IMR-90 (cell line): ENCODE results near the gene ADAM12. TPM values are rescaled to one million over a fixed set of nuclear protein-coding genes. Genes with fewer than 3 reads are reported as not detected.

Experiments used
- ATAC-seq: fragments of 200-7000 bp; cut with Tn5 transposase; 2 replicates; pipeline ENCODE4 v1.9.1; 2020; ENCODE audit warnings: low read depth, mild to moderate bottlenecking, moderate library complexity
- BruUV-seq: library from RNA; stranded (reverse); fragments of 400-500 nt; replicated peaks from 2 replicates; lab custom pipeline; 2021; lab: Mats Ljungman, UMichigan
- CTCF ChIA-PET: fragments of 300-600 bp; formaldehyde crosslinking; extraction: SDS; loops from one replicate; lab custom pipeline; 2021; ENCODE audit warnings: antibody characterized with exemption; lab: Yijun Ruan, JAX
- POLR2A ChIA-PET: fragments of 300-600 bp; sonication (Branson Sonifier 250); formaldehyde crosslinking; loops from one replicate; lab custom pipeline; 2022; ENCODE audit warnings: antibody characterized with exemption; ENCODE audit not compliant: unreplicated experiment; lab: Charles Lee
- DNase-seq: peaks from one replicate; pipeline ENCODE4 v3.0.0; 2013
- H2AFZ ChIP-seq: replicated peaks from 2 replicates; pipeline ENCODE3; 2013; ENCODE audit warnings: low read length, mild to moderate bottlenecking; ENCODE audit not compliant: poor library complexity
- H2AK5ac ChIP-seq: 2 replicates; pipeline ENCODE4 v1.6.1; 2013; ENCODE audit warnings: low read depth, low read length, inconsistent platforms
- H2AK9ac ChIP-seq: replicated peaks from 2 replicates; pipeline ENCODE3; 2013; ENCODE audit warnings: mild to moderate bottlenecking, low read depth, low read length, moderate library complexity; ENCODE audit not compliant: poor library complexity
- H2BK120ac ChIP-seq: 2 replicates; pipeline ENCODE4 v1.6.1; 2013; ENCODE audit warnings: low read depth, low read length, inconsistent platforms
- H2BK15ac ChIP-seq: 3 replicates; pipeline ENCODE4 v1.6.1; 2013; ENCODE audit warnings: low read depth, low read length, inconsistent platforms
- H2BK20ac ChIP-seq: 2 replicates; pipeline ENCODE4 v1.6.1; 2013; ENCODE audit warnings: low read depth, mild to moderate bottlenecking, inconsistent platforms, low read length, moderate library complexity
- H2BK5ac ChIP-seq: 2 replicates; pipeline ENCODE4 v1.6.1; 2013; ENCODE audit warnings: mild to moderate bottlenecking, low read depth, low read length, inconsistent platforms; ENCODE audit not compliant: poor library complexity, severe bottlenecking
- H3K14ac ChIP-seq: replicated peaks from 2 replicates; pipeline ENCODE4 v1.6.1; 2013; ENCODE audit warnings: low read depth, low read length, inconsistent platforms
- H3K18ac ChIP-seq: 2 replicates; pipeline ENCODE4 v1.6.1; 2013; ENCODE audit warnings: low read depth, low read length, control low read depth
- H3K23ac ChIP-seq: 2 replicates; pipeline ENCODE4 v1.6.1; 2013; ENCODE audit warnings: low read depth, low read length, inconsistent platforms
- H3K27ac ChIP-seq: 2 replicates; pipeline ENCODE4 v1.5.1; 2013; ENCODE audit warnings: mild to moderate bottlenecking, control low read depth, low read length; ENCODE audit not compliant: insufficient read depth
- H3K27me3 ChIP-seq: 2 replicates; pipeline ENCODE4 v1.6.1; 2013; ENCODE audit warnings: low read length; ENCODE audit not compliant: control insufficient read depth, insufficient read depth
- H3K36me3 ChIP-seq: 2 replicates; pipeline ENCODE4 v1.6.1; 2013; ENCODE audit warnings: low read length, mixed read lengths; ENCODE audit not compliant: control insufficient read depth, insufficient read depth
- H3K4ac ChIP-seq: 2 replicates; pipeline ENCODE4 v1.6.1; 2013; ENCODE audit warnings: low read depth, low read length, inconsistent platforms
- H3K4me1 ChIP-seq: 2 replicates; pipeline ENCODE4 v1.6.1; 2013; ENCODE audit warnings: low read length, mixed read lengths; ENCODE audit not compliant: control insufficient read depth, insufficient read depth
- H3K4me2 ChIP-seq: 2 replicates; pipeline ENCODE4 v1.6.1; 2013; ENCODE audit warnings: low read depth, mild to moderate bottlenecking, control low read depth, low read length, moderate library complexity
- H3K4me3 ChIP-seq: 2 replicates; pipeline ENCODE4 v1.5.1; 2013; ENCODE audit warnings: low read depth, mild to moderate bottlenecking, control low read depth, low read length, moderate library complexity; ENCODE audit not compliant: insufficient read depth
- H3K56ac ChIP-seq: 2 replicates; pipeline ENCODE4 v1.6.1; 2013; ENCODE audit warnings: low read length, inconsistent platforms; ENCODE audit not compliant: insufficient read depth; ENCODE audit errors: extremely low read depth
- H3K79me1 ChIP-seq, 2 experiments: 2 replicates each; pipeline ENCODE4 v1.6.1; 2013; ENCODE audit warnings: low read length in 2 of 2, inconsistent platforms in 1 of 2, low read depth in 1 of 2
- H3K9ac ChIP-seq: 2 replicates; pipeline ENCODE4 v1.6.1; 2013; ENCODE audit warnings: low read depth, low read length, control low read depth
- H3K9me1 ChIP-seq: 2 replicates; pipeline ENCODE4 v1.6.1; 2013; ENCODE audit warnings: low read length, inconsistent platforms; ENCODE audit not compliant: insufficient read depth
- H3K9me3 ChIP-seq: 2 replicates; pipeline ENCODE4 v1.6.1; 2013; ENCODE audit warnings: low read length; ENCODE audit not compliant: control insufficient read depth, insufficient read depth
- H4K20me1 ChIP-seq: 2 replicates; pipeline ENCODE4 v1.6.1; 2013; ENCODE audit warnings: low read length, inconsistent platforms; ENCODE audit not compliant: insufficient read depth
- H4K5ac ChIP-seq: 2 replicates; pipeline ENCODE4 v1.6.1; 2013; ENCODE audit warnings: mild to moderate bottlenecking, low read depth, low read length, control low read depth
- H4K8ac ChIP-seq, 2 experiments: 2 replicates each; pipeline ENCODE4 v1.6.1; 2013; ENCODE audit warnings: low read depth in 2 of 2, low read length in 2 of 2, control low read depth in 1 of 2, inconsistent platforms in 1 of 2
- H4K91ac ChIP-seq: 2 replicates; pipeline ENCODE4 v1.6.1; 2013; ENCODE audit warnings: low read depth, low read length, inconsistent platforms; ENCODE audit not compliant: insufficient read depth
- CHD1 ChIP-seq: IDR thresholded peaks from 2 replicates; pipeline ENCODE4 v1.6.1; 2012; ENCODE audit warnings: low read depth, low read length, improper control_type of control experiment
- FOS ChIP-seq: fragments of 150-350 bp; IDR thresholded peaks from 2 replicates; pipeline ENCODE4 v1.6.1; 2016; ENCODE audit warnings: low read depth, low read length
- MAZ ChIP-seq: IDR thresholded peaks from 2 replicates; pipeline ENCODE4 v1.6.1; 2012; ENCODE audit warnings: low read depth, mild to moderate bottlenecking, low read length, improper control_type of control experiment, moderate library complexity, borderline replicate concordance
- NFE2L2 ChIP-seq: fragments of 150-350 bp; IDR thresholded peaks from 2 replicates; pipeline ENCODE4 v1.6.1; 2016; ENCODE audit warnings: low read depth, mild to moderate bottlenecking, low read length
- RAD21 ChIP-seq: IDR thresholded peaks from 2 replicates; pipeline ENCODE4 v1.6.1; 2012; ENCODE audit warnings: low read length, improper control_type of control experiment
- RFX5 ChIP-seq: IDR thresholded peaks from 2 replicates; pipeline ENCODE4 v1.8.0; 2012; ENCODE audit warnings: low read depth, mild to moderate bottlenecking, low read length, moderate library complexity
- SMC3 ChIP-seq: fragments of 150-350 bp; IDR thresholded peaks from 2 replicates; pipeline ENCODE4 v1.6.1; 2016; ENCODE audit warnings: low read depth, mild to moderate bottlenecking, antibody characterized with exemption, low read length, moderate library complexity
- WGBS, 2 experiments: methylation state at CpG; one replicate each; pipeline versions ENCODE4 v1.1.5 to v1.1.7; 2013; ENCODE audit warnings: missing lambda C conversion rate in 2 of 2; ENCODE audit not compliant: insufficient read length in 1 of 2; ENCODE audit errors: extremely low coverage in 2 of 2; 5-methylcytosine and 5-hydroxymethylcytosine counted together
- dilution Hi-C: fragments of 300-500 bp; cut with HindIII; formaldehyde crosslinking; loops from one replicate; pipeline ENCODE4 v1.14.3; 2018; ENCODE audit warnings: low sequenced_read_pairs; ENCODE audit not compliant: unreplicated experiment
- in situ Hi-C: fragments of 300-500 bp; cut with MboI; formaldehyde crosslinking; loops from 3 replicates; pipeline ENCODE4 v1.14.3; 2019; ENCODE audit warnings: low sequenced_read_pairs, inconsistent platforms, mixed read lengths
- intact Hi-C: fragments of 100-400 bp; cut with micrococcal nuclease; formaldehyde crosslinking; loops from 2 replicates; pipeline ENCODE4 v1.10.0; 2022
- polyA plus RNA-seq, 3 experiments: library from polyadenylated mRNA; depleted of rRNA; stranded (reverse); fragments of >200 nt; gene quantifications; 2 replicates each; pipeline ENCODE4 v1.2.3, GENCODE V29; 2012; ENCODE audit warnings: low replicate concordance in 1 of 3
- total RNA-seq: library from RNA; depleted of rRNA; stranded (reverse); fragments of >200 nt; gene quantifications from 2 replicates; pipeline ENCODE4 v1.2.3, GENCODE V29; 2012
- TF ChIP-seq, protein P1 (sequence below): fragments of 150-350 bp; IDR thresholded peaks from 2 replicates; pipeline ENCODE4 v1.6.1; 2017; ENCODE audit warnings: mild to moderate bottlenecking, antibody characterized with exemption, low read length, low read depth
- TF ChIP-seq, protein P2 (sequence below): fragments of 150-350 bp; IDR thresholded peaks from 2 replicates; pipeline ENCODE4 v1.6.1; 2016; ENCODE audit warnings: low read depth, mild to moderate bottlenecking, low read length, moderate library complexity, borderline replicate concordance

ADAM12 gene
- total and polyA plus RNA-seq, 2 of the 4 experiments (the other 2 are of a cell fraction), result 9.6 to 10.2 TPM

DNA sequence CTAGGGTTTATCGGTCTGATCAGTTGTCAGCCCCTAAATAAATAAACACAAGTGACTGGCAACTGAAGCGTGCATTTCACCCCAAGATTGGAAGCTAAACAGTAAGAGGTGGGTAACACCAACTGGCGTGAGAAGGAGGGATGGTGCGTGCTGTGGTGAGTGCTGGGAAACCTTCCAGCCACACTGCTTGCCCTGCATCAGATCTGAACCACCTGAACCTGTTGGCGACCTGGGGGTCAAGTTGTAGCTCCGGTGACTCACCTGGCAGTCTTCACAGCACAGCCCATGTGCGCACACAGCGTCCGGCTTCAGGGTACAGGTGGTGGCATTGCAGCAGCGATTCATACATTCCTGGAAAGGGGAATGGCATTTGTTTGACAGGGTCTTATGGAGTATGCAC is 321.8 kb downstream of the ADAM12 start:
- H2AK5ac ChIP-seq, result peak overlapping the region; percentile 6
- no peak overlapping the region for H3K9ac ChIP-seq
- no peak overlapping the region for H3K27ac ChIP-seq
- no peak overlapping the region for H2AK9ac ChIP-seq
- DNase-seq, result no peak
- H3K4me2 ChIP-seq, result no peak overlapping the region
- BruUV-seq, result no TSS peak
- peak overlapping the region; percentile 10 for H2BK20ac ChIP-seq
- H3K4ac ChIP-seq, result no peak overlapping the region
- no peak overlapping the region for H2BK15ac ChIP-seq
- no peak overlapping the region for H4K91ac ChIP-seq
- H4K8ac ChIP-seq, result no peak overlapping the region
- no peak overlapping the region for H3K56ac ChIP-seq
- no peak overlapping the region for H3K18ac ChIP-seq
- no peak overlapping the region for H4K5ac ChIP-seq
- no peak overlapping the region for H3K23ac ChIP-seq
- peaks cover 20% of the 10 kb centered on the region for H3K9me1 ChIP-seq
- intact Hi-C loops (loop anchor here (10.0 kb wide), 1 partner anchor 318 kb away; the partner anchor contains the start of gene ADAM12), in situ Hi-C loops (no loop called here), dilution Hi-C loops (no loop called here)
- H3K36me3 ChIP-seq, result no peaks in the 10 kb centered on the region
- TF ChIP-seq FOS (no peak), CHD1 (no peak), SMC3 (no peak), RFX5 (no peak), MAZ (no peak), NFE2L2 (no peak), RAD21 (no peak)
- TF ChIP-seq, protein P1, sequence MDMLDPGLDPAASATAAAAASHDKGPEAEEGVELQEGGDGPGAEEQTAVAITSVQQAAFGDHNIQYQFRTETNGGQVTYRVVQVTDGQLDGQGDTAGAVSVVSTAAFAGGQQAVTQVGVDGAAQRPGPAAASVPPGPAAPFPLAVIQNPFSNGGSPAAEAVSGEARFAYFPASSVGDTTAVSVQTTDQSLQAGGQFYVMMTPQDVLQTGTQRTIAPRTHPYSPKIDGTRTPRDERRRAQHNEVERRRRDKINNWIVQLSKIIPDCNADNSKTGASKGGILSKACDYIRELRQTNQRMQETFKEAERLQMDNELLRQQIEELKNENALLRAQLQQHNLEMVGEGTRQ, result no peak
- TF ChIP-seq, protein P2, sequence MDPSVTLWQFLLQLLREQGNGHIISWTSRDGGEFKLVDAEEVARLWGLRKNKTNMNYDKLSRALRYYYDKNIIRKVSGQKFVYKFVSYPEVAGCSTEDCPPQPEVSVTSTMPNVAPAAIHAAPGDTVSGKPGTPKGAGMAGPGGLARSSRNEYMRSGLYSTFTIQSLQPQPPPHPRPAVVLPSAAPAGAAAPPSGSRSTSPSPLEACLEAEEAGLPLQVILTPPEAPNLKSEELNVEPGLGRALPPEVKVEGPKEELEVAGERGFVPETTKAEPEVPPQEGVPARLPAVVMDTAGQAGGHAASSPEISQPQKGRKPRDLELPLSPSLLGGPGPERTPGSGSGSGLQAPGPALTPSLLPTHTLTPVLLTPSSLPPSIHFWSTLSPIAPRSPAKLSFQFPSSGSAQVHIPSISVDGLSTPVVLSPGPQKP, result no peak
- CTCF ChIA-PET, result no interaction called here
- no peak overlapping the region for H2BK5ac ChIP-seq
- ATAC-seq, result no peak
- no CpG with 5 or more reads among the region's 10 CpGs for WGBS, 2 experiments
- no peaks in the 10 kb centered on the region for H3K79me1 ChIP-seq
- peaks cover 2% of the 10 kb centered on the region; the same call in 1 of the 2 replicates for H3K9me3 ChIP-seq
- H2BK120ac ChIP-seq, result no peak overlapping the region
- no peaks in the 10 kb centered on the region for H4K20me1 ChIP-seq
- H3K14ac ChIP-seq, result no peak overlapping the region
- no peak overlapping the region for H2AFZ ChIP-seq
- POLR2A ChIA-PET, result no interaction called here
- no peak overlapping the region for H3K4me3 ChIP-seq
- peaks cover 20% of the 10 kb centered on the region for H3K4me1 ChIP-seq
- H3K27me3 ChIP-seq, result peaks cover 3% of the 10 kb centered on the region; the same call in 1 of the 2 replicates
